Stimulated activated CD4-positive, alpha-beta T cell treated with anti-CD3 and anti-CD28 coated beads, Interleukin-12 subunit alpha, Interleukin-12 subunit beta, amount 100 ng/mL, for 4 hours (primary cell): ENCODE data around the gene PAIP2.
A peak's percentile ranks its signal among the peaks of the same experiment; 100 is the strongest.
"Not testable (repeated sequence)": the region's sequence is repeated elsewhere in the genome, so short reads cannot be mapped to it uniquely, and the experiment has no call there.

ENCODE experiments used
- DNase-seq: peaks from one replicate; pipeline ENCODE4 v3.0.0-alpha.2; 2020

PAIP2 gene

GRCh38 chr5:139393497-139394122 is 52.0 kb downstream of the PAIP2 start:
- no peak for DNase-seq

GRCh38 chr5:139394123-139394653 is 52.5 kb downstream of the PAIP2 start:
- no peak for DNase-seq

GRCh38 chr5:139394654-139395566 is 53.3 kb downstream of the PAIP2 start, which contains the start of gene PROB1:
Gene PROB1, minus strand, starts transcription at chr5:139395104. Its CDS starts 23 bp downstream, at chr5:139395081.
- no peak for DNase-seq

- DNase-seq = no peak
Observed at GRCh38 chr5:139395844-139396640, 54.4 kb downstream of the PAIP2 start.

GRCh38 chr5:139396691-139397090 is 55.0 kb downstream of the PAIP2 start:
- DNase-seq = no peak

GRCh38 chr5:139397921-139398320 is 56.3 kb downstream of the PAIP2 start:
- DNase-seq = no peak

GRCh38 chr5:139399501-139400121 is 58.0 kb downstream of the PAIP2 start:
- no peak for DNase-seq

- DNase-seq = no peak
Observed at GRCh38 chr5:139401546-139401945, 59.9 kb downstream of the PAIP2 start.

- no peak for DNase-seq
Observed at GRCh38 chr5:139402561-139403158, 61.0 kb downstream of the PAIP2 start.

GRCh38 chr5:139403418-139403786 is 61.7 kb downstream of the PAIP2 start:
- no peak for DNase-seq

- DNase-seq = peak; percentile 97
Observed at GRCh38 chr5:139403787-139404483, 62.3 kb downstream of the PAIP2 start, which contains the start of gene SPATA24. Gene SPATA24, minus strand, starts transcription at chr5:139404089. Its CDS starts 29 bp downstream, at chr5:139404060.

- DNase-seq = no peak
Observed at GRCh38 chr5:139404484-139404840, 62.8 kb downstream of the PAIP2 start.

GRCh38 chr5:139406963-139407362 is 65.3 kb downstream of the PAIP2 start:
- DNase-seq = no peak

- no peak for DNase-seq
Observed at GRCh38 chr5:139407517-139407916, 65.9 kb downstream of the PAIP2 start.

- no peak for DNase-seq
Observed at GRCh38 chr5:139408191-139408590, 66.5 kb downstream of the PAIP2 start.

GRCh38 chr5:139409116-139409515 is 67.5 kb downstream of the PAIP2 start:
- DNase-seq = not testable (repeated sequence)

- DNase-seq = no peak
Observed at GRCh38 chr5:139410121-139410992, 68.7 kb downstream of the PAIP2 start.

- no peak for DNase-seq
Observed at GRCh38 chr5:139410993-139411828, 69.6 kb downstream of the PAIP2 start.

GRCh38 chr5:139413153-139413552 is 71.5 kb downstream of the PAIP2 start:
- no peak for DNase-seq
